HEK293T (cell line): Measurements from ENCODE around the gene ZNF217.

Source experiments
- ARNT ChIP-seq: fragments of 450-650 bp; IDR thresholded peaks from 2 replicates; pipeline ENCODE4 v1.6.1; 2017; ENCODE audit warnings: mild to moderate bottlenecking
- ELF4 ChIP-seq: fragments of 450-650 bp; IDR thresholded peaks from 2 replicates; pipeline ENCODE4 v1.6.1; 2017; ENCODE audit warnings: antibody characterized with exemption
- FOXA1 ChIP-seq: fragments of 450-650 bp; IDR thresholded peaks from 2 replicates; pipeline ENCODE4 v1.6.1; 2016; ENCODE audit warnings: mild to moderate bottlenecking
- FOXM1 ChIP-seq: fragments of 450-650 bp; IDR thresholded peaks from 2 replicates; pipeline ENCODE4 v1.6.1; 2017; ENCODE audit warnings: mild to moderate bottlenecking, borderline replicate concordance
- HDGF ChIP-seq: fragments of 450-650 bp; IDR thresholded peaks from 2 replicates; pipeline ENCODE4 v1.6.1; 2017; ENCODE audit warnings: antibody characterized with exemption, borderline replicate concordance
- LEF1 ChIP-seq: fragments of 450-650 bp; IDR thresholded peaks from 2 replicates; pipeline ENCODE4 v1.6.1; 2017; ENCODE audit warnings: mild to moderate bottlenecking, borderline replicate concordance
- SP1 ChIP-seq: fragments of 450-650 bp; IDR thresholded peaks from 2 replicates; pipeline ENCODE4 v1.6.1; 2017
- SUZ12 ChIP-seq: fragments of 450-650 bp; IDR thresholded peaks from 2 replicates; pipeline ENCODE4 v1.6.1; 2016; ENCODE audit warnings: mild to moderate bottlenecking
- ZNF384 ChIP-seq: fragments of 450-650 bp; IDR thresholded peaks from 2 replicates; pipeline ENCODE4 v1.6.1; 2016

DNA sequence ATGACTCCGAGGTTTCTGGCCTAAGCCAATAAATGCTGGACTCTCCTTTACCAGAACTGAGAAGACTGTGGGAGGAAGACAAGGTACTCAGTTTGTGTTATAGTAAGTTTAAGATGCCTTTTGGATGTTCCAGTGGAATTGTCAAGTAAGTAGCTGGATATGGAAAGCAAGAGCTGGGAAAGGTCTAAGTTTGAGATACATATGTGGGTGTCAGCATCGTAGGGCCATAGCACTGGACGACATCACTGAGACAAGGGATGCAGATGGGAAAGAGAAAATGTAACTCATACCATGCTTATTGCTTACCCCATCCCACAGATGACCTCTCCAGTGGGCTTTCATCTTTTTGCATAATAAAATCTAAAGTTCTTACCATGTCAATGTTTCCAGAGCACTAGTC is 45.5 kb upstream of the ZNF217 start:
- no peak for TF ChIP-seq SP1
- no peak for TF ChIP-seq HDGF
- TF ChIP-seq ZNF384: no peak
- TF ChIP-seq ELF4: no peak
- TF ChIP-seq FOXA1: no peak
- TF ChIP-seq LEF1: no peak
- no peak for TF ChIP-seq SUZ12
- no peak for TF ChIP-seq FOXM1
- TF ChIP-seq ARNT: no peak
